ENCODE results near the gene ZNF467. TPM values are rescaled to one million over a fixed set of nuclear protein-coding genes. Genes with fewer than 3 reads are reported as not detected.

The ZNF467 gene
- total and polyA plus RNA-seq, 7 donors: 0.87 to 2.8 (median 1.7) TPM

- ATAC-seq: no peak
- H3K36me3 ChIP-seq (ENCODE audit: insufficient read depth in 1 of 2, low read depth in 1 of 2): no peaks in the 10 kb centered on the region
- H3K27ac ChIP-seq: no peak overlapping the region
- TF ChIP-seq CTCF (IDR thresholded peaks at IDR 0.05): no peak
- no peaks in the 10 kb centered on the region for H3K27me3 ChIP-seq (ENCODE audit: insufficient read depth in 3 of 3, low read length in 2 of 3)
- intact Hi-C loops (cut with DNase I): no loop called here
- H3K4me1 ChIP-seq: no peaks in the 10 kb centered on the region
- 69 to 79% (median 69%) methylated on average over 12 of the region's 12 CpGs for WGBS, 3 donors
- no peak for DNase-seq
- H3K4me3 ChIP-seq: no peak overlapping the region
- H3K9me3 ChIP-seq: no peaks in the 10 kb centered on the region
Observed at GRCh38 chr7:149759093-149759860, 14.1 kb downstream of the ZNF467 start.

GRCh38 chr7:149753375-149754233 is 19.8 kb downstream of the ZNF467 start:
- no peak overlapping the region for H3K27ac ChIP-seq
- no peaks in the 10 kb centered on the region for H3K9me3 ChIP-seq
- peaks cover 7% of the 10 kb centered on the region for H3K4me1 ChIP-seq
- H3K36me3 ChIP-seq (ENCODE audit: insufficient read depth in 1 of 2, low read depth in 1 of 2): no peaks in the 10 kb centered on the region
- no peaks in the 10 kb centered on the region for H3K27me3 ChIP-seq (ENCODE audit: insufficient read depth in 3 of 3, low read length in 2 of 3)
- no peak overlapping the region for H3K4me3 ChIP-seq
- intact Hi-C loops (cut with DNase I): no loop called here
- ATAC-seq (peak; percentile 43 to 66 (median 45)), DNase-seq (no peak)
- peak; percentile 51 for TF ChIP-seq CTCF (IDR thresholded peaks at IDR 0.05)
- WGBS, 3 donors: 54 to 65% (median 55%) methylated on average over 20 of the region's 20 CpGs

- Histone ChIP-seq H3K27ac (no peak overlapping the region), H3K9me3 (no peaks in the 10 kb centered on the region), H3K4me1 (peaks cover 7% of the 10 kb centered on the region), H3K36me3 (ENCODE audit: insufficient read depth in 1 of 2, low read depth in 1 of 2) (no peaks in the 10 kb centered on the region), H3K27me3 (ENCODE audit: insufficient read depth in 3 of 3, low read length in 2 of 3) (no peaks in the 10 kb centered on the region), H3K4me3 (no peak overlapping the region)
- ATAC-seq (no peak), DNase-seq (no peak)
- 75 to 85% (median 84%) methylated on average over 5 of the region's 5 CpGs for WGBS, 3 donors
- intact Hi-C loops (cut with DNase I): no loop called here
- TF ChIP-seq CTCF (IDR thresholded peaks at IDR 0.05): no peak
Observed at GRCh38 chr7:149752646-149753045, 20.7 kb downstream of the ZNF467 start.

GRCh38 chr7:149751043-149751775 is 22.2 kb downstream of the ZNF467 start:
- Histone ChIP-seq H3K9me3 (no peaks in the 10 kb centered on the region), H3K27ac (no peak overlapping the region), H3K27me3 (ENCODE audit: insufficient read depth in 3 of 3, low read length in 2 of 3) (no peaks in the 10 kb centered on the region), H3K36me3 (ENCODE audit: insufficient read depth in 1 of 2, low read depth in 1 of 2) (no peaks in the 10 kb centered on the region), H3K4me1 (peaks cover 7% of the 10 kb centered on the region), H3K4me3 (no peak overlapping the region)
- no peak for TF ChIP-seq CTCF (IDR thresholded peaks at IDR 0.05)
- DNase-seq (no peak), ATAC-seq (peak in 1 of 4 donors; percentile 22)
- intact Hi-C loops (cut with DNase I): no loop called here
- 61 to 75% (median 67%) methylated on average over 8 of the region's 8 CpGs for WGBS, 3 donors

Measured in psoas muscle (tissue), 8 donors.